ENCODE data around the gene TRAPPC5.

GRCh38 chr19:7640803-7641202 is 39.8 kb upstream of the TRAPPC5 start:
- TF ChIP-seq POLR2A (IDR thresholded peaks at IDR 0.05) (no peak), CTCF (IDR thresholded peaks at IDR 0.05) (no peak)
